Left lung (tissue), 10 donors: ENCODE measurements around the gene DIP2C. TPM values are rescaled to one million over a fixed set of nuclear protein-coding genes. Genes with fewer than 3 reads are reported as not detected.

Experiments
- ATAC-seq: fragments of 200-7000 bp; cut with Tn5 transposase; one replicate; pipeline ENCODE4 v1.9.1; 2020; ENCODE audit warnings: moderate library complexity
- DNase-seq, 4 donors: peaks; one replicate each; pipeline ENCODE4 v3.0.0-alpha.2; 2013 to 2020
- H3K27ac ChIP-seq, 2 donors: fragments of 200-600 bp; sonication (generic) in 1 of 2; one replicate each; pipeline versions ENCODE4 v1.5.0 to v1.8.0; 2020 to 2021
- H3K27me3 ChIP-seq, 2 donors: fragments of 200-600 bp; sonication (generic) in 1 of 2; one replicate each; pipeline versions ENCODE4 v1.5.0 to v1.8.0; 2020 to 2021
- H3K36me3 ChIP-seq, 2 donors: fragments of 200-600 bp; sonication (generic) in 1 of 2; one replicate each; pipeline versions ENCODE4 v1.5.0 to v1.8.0; 2020 to 2021
- H3K4me1 ChIP-seq, 2 donors: fragments of 200-600 bp; one replicate each; pipeline ENCODE4 v1.8.0; 2021
- H3K4me3 ChIP-seq, 2 donors: fragments of 200-600 bp; sonication (generic) in 1 of 2; one replicate each; pipeline versions ENCODE4 v1.5.0 to v1.8.0; 2020 to 2021; ENCODE audit warnings: mild to moderate bottlenecking in 1 of 2
- H3K9me3 ChIP-seq, 2 donors: fragments of 200-600 bp; sonication (generic) in 1 of 2; one replicate each; pipeline versions ENCODE4 v1.5.0 to v1.8.0; 2020 to 2021
- intact Hi-C, 2 donors: fragments of 100-400 bp; cut with DNase I; formaldehyde crosslinking; loops; one replicate each; pipeline versions ENCODE4 v1.11.2 to v1.14.2; 2022
- polyA plus RNA-seq, 6 donors: library from polyadenylated mRNA; unstranded; fragments of 120-200 nt; gene quantifications; one replicate each; pipeline ENCODE4 v1.2.1, GENCODE V29; 2013; ENCODE audit not compliant: insufficient read length in 6 of 6
- total RNA-seq, 2 donors: library from RNA; stranded (reverse); fragmentation: NEBNext Ultra II Directional; extraction: Animal tissue kit (Norgen Biotek cat#: 25700); gene quantifications; one replicate each; pipeline ENCODE4 v1.2.1, GENCODE V29; 2021
- TF ChIP-seq, protein P1 (sequence below), 2 donors: fragments of 200-600 bp; sonication (generic) in 1 of 2; IDR thresholded peaks; one replicate each; pipeline versions ENCODE4 v1.5.0 to v1.8.0; 2021; ENCODE audit warnings: antibody characterized with exemption in 2 of 2
- donor health status: DM: no; HTN: yes; CAD: no.
- donor health status: DM: no; HTN: no; CAD: no.

DIP2C gene
- total and polyA plus RNA-seq, 8 donors = 10.5 to 22.5 (median 19.5) TPM

DNA sequence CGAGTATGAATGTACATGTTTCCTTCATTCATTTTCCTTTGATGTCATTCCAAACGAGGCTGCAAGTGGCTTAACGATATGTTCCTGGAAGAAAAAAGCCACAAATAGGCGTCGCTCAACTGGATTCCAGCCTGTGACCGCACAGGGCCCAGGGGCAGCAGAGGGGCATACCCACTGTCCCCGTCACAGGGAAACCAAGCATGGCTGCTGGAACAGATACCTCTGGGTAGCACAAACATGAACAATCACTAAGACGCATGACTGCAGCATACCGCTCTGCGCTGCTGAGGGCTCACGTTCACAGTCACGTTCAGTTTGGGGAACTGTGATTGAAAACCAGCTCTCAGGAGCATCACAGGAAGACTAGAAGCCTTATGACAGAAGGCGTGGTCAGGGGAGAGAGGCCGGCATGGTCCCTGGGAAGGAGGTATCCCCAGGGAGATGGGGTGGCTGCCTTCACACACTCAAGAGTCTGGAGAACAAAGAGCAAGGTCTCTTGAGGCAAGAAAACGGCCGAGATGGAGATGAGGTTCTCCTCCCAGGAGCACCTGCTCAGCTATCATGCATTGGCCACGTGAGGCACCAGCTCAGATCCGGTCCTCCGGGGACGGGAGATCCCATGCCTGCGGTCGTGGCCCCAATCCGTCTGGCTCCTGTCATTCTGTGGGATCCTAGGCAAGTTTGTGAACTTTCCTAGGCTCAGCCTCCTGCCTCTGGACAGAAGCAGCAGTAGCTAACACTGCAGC lies 213.6 kb downstream of the DIP2C start:
- H3K4me3 ChIP-seq = no peak overlapping the region
- intact Hi-C loops = no loop called here

DNA sequence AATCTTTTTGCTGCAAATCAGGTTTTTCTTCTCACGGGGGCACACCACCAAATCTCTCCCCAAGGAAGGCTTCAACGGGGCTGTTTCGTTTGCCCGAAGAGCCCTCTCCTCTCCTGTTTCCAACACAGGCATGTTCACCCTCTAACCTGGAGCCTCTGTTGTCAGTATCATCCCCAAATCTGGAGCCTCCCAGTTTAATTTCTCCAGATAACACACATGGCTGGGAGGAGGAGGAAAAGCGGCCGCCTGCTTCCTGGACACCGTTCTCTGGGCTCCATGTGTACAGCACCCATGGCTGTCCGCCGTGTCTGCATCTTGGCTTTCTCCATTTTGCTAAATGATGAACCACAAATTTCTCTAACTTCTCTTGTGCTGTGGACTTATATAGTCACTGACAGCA lies 214.5 kb downstream of the DIP2C start:
- DNase-seq (no peak), ATAC-seq (no peak)
- Histone ChIP-seq H3K4me3 (no peak overlapping the region), H3K9me3 (no peaks in the 10 kb centered on the region), H3K27me3 (no peaks in the 10 kb centered on the region), H3K4me1 (no peaks in the 10 kb centered on the region), H3K36me3 (peaks cover 0 to 10% of the 10 kb centered on the region in 2 donors), H3K27ac (no peak overlapping the region)
- TF ChIP-seq, protein P1, sequence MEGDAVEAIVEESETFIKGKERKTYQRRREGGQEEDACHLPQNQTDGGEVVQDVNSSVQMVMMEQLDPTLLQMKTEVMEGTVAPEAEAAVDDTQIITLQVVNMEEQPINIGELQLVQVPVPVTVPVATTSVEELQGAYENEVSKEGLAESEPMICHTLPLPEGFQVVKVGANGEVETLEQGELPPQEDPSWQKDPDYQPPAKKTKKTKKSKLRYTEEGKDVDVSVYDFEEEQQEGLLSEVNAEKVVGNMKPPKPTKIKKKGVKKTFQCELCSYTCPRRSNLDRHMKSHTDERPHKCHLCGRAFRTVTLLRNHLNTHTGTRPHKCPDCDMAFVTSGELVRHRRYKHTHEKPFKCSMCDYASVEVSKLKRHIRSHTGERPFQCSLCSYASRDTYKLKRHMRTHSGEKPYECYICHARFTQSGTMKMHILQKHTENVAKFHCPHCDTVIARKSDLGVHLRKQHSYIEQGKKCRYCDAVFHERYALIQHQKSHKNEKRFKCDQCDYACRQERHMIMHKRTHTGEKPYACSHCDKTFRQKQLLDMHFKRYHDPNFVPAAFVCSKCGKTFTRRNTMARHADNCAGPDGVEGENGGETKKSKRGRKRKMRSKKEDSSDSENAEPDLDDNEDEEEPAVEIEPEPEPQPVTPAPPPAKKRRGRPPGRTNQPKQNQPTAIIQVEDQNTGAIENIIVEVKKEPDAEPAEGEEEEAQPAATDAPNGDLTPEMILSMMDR (IDR thresholded peaks at IDR 0.05) = no peak
- intact Hi-C loops = no loop called here

More for the DNA sequence above, 213.6 kb downstream of the DIP2C start:
- Histone ChIP-seq H3K36me3 (peaks cover 0 to 6% of the 10 kb centered on the region in 2 donors), H3K4me1 (no peaks in the 10 kb centered on the region), H3K27ac (no peak overlapping the region), H3K27me3 (no peaks in the 10 kb centered on the region), H3K9me3 (no peaks in the 10 kb centered on the region)
- DNase-seq (no peak), ATAC-seq (no peak)
- TF ChIP-seq, protein P1 (IDR thresholded peaks at IDR 0.05) = no peak

DNA sequence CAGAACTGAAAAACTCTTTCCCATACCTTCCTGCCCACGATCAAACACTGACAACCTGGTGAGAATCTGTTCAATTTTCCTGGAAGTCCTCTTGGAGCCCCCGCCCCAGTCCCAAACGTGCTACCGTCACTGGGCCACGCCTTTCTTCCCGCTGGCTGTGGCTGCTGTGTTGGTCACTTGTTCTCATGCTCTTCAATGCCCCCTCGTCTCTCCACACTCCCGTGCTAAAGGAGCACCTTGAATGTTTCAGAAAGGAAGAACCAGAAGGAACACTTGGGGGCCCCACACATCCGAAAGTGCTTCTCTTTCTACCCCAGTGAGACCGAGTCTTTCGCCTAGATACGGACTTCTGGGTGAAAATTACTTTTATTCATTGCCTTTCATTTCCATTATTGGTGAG lies 215.1 kb downstream of the DIP2C start:
- Histone ChIP-seq H3K4me3 (no peak overlapping the region), H3K27ac (no peak overlapping the region), H3K9me3 (no peaks in the 10 kb centered on the region), H3K36me3 (peaks cover 0 to 10% of the 10 kb centered on the region in 2 donors), H3K4me1 (no peaks in the 10 kb centered on the region), H3K27me3 (no peaks in the 10 kb centered on the region)
- intact Hi-C loops = no loop called here
- ATAC-seq = no peak
- TF ChIP-seq, protein P1 (IDR thresholded peaks at IDR 0.05) = no peak
- no peak for DNase-seq

DNA sequence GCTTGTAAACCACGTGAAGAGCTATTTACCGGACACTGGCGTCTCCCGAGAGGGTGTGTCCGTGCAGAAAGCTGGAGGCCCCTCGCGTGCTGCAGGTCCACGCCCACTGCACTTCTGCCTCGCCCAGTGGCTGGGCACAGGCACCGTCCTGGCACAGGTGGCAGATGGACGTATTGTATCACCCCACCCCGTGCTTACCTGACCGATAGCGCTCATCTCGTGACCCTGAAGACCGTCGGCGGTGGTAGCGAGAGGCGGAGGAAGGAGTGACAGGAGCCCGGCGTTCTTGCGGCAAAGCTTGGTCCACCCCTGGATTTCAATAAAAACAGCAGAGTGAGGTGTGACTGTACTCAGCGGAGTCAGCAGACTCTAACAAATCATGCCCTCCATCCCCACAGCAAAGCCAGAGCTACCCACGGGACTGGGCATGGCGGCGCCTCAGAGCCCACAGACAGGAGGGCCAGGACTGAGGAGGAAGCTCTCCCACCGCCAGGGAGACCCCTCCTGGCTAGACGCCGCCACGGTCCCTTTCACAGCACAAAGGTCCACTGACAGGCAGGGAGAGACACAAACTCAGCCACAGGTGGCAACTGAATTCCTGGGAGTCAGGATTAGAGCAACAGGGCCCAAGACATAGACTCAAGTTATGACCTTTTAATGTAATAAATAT lies 217.1 kb downstream of the DIP2C start:
- peaks cover 0 to 10% of the 10 kb centered on the region in 2 donors for H3K36me3 ChIP-seq
- no peak for DNase-seq
- intact Hi-C loops = no loop called here
- H3K27ac ChIP-seq = no peak overlapping the region
- no peaks in the 10 kb centered on the region for H3K27me3 ChIP-seq
- no peak overlapping the region for H3K4me3 ChIP-seq
- H3K9me3 ChIP-seq = no peaks in the 10 kb centered on the region
- no peaks in the 10 kb centered on the region for H3K4me1 ChIP-seq
- ATAC-seq = no peak
- TF ChIP-seq, protein P1 (IDR thresholded peaks at IDR 0.05) = no peak

DNA sequence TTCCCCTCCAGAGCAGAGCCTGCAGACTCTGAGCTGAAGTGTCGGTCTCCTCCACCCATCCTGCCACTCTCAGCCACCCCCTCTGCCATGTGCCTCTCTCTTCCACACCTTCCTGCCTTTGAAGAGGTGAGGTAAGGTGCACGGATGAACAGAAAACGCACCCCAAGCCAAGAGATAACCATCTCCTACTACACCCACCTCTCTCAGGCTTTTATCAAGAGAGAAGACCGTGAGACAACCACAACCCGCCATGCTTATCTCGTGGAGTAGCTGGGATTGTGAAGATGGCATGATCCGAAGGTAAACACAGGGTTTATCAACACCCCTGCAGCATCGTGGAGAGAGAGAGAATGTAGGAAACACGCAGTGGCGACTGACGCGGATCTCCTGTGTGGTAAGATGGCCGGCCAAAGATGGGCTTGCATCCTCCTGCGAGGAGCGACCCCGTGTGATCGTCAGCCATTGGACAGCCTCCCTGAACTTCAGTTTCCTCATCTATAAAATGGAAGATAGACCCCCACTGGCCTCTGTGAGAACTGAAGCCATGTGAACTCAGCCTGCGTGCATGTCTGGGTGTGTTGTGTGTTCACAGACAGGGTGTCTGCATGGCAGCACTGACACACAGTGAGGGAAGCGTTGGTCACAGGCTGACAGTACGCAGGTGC lies 219.0 kb downstream of the DIP2C start:
- Histone ChIP-seq H3K36me3 (peaks cover 0 to 10% of the 10 kb centered on the region in 2 donors), H3K9me3 (no peaks in the 10 kb centered on the region), H3K27me3 (no peaks in the 10 kb centered on the region), H3K4me3 (no peak overlapping the region), H3K27ac (no peak overlapping the region), H3K4me1 (no peaks in the 10 kb centered on the region)
- intact Hi-C loops = no loop called here
- TF ChIP-seq, protein P1 (IDR thresholded peaks at IDR 0.05) = no peak
- ATAC-seq (no peak), DNase-seq (no peak)
